Measurements from ENCODE around the gene BCL7A. TPM values are rescaled to one million over a fixed set of nuclear protein-coding genes. Genes with fewer than 3 reads are reported as not detected.
A peak's percentile ranks its signal among the peaks of the same experiment; 100 is the strongest.
"Not testable (repeated sequence)": the region's sequence is repeated elsewhere in the genome, so short reads cannot be mapped to it uniquely, and the experiment has no call there.

BCL7A gene
- total RNA-seq (2014; rRNA removed; shearing (Covaris generic)) = 3.9 and 4.0 TPM in 2 replicates

GRCh38 chr12:122021822-122022392, at the start of gene BCL7A:
Gene BCL7A, plus strand, starts transcription at chr12:122021884. Its CDS starts 208 bp downstream, at chr12:122022092.
- peak; percentile 57 for DNase-seq (ENCODE audit: low read depth)

GRCh38 chr12:121974026-121974985, 47.4 kb upstream of the BCL7A start:
- DNase-seq (ENCODE audit: low read depth) = no peak

- no peak for DNase-seq (ENCODE audit: low read depth)
Measured at GRCh38 chr12:121975021-121975420, 46.7 kb upstream of the BCL7A start.

- no peak for DNase-seq (ENCODE audit: low read depth)
Measured at GRCh38 chr12:121976950-121977349, 44.7 kb upstream of the BCL7A start.

GRCh38 chr12:121980191-121980891, 41.3 kb upstream of the BCL7A start:
- no peak for DNase-seq (ENCODE audit: low read depth)

- DNase-seq (ENCODE audit: low read depth) = no peak
Measured at GRCh38 chr12:121980892-121981272, 40.8 kb upstream of the BCL7A start.

- no peak for DNase-seq (ENCODE audit: low read depth)
Measured at GRCh38 chr12:121981456-121981855, 40.2 kb upstream of the BCL7A start.

- no peak for DNase-seq (ENCODE audit: low read depth)
Measured at GRCh38 chr12:121982950-121983349, 38.7 kb upstream of the BCL7A start.

GRCh38 chr12:121983536-121984210, 38.0 kb upstream of the BCL7A start:
- no peak for DNase-seq (ENCODE audit: low read depth)

- DNase-seq (ENCODE audit: low read depth) = no peak
Measured at GRCh38 chr12:121986489-121987245, 35.0 kb upstream of the BCL7A start.

- DNase-seq (ENCODE audit: low read depth) = not testable (repeated sequence)
Measured at GRCh38 chr12:121988519-121988918, 33.2 kb upstream of the BCL7A start.

GRCh38 chr12:121989276-121990113, 32.2 kb upstream of the BCL7A start:
- no peak for DNase-seq (ENCODE audit: low read depth)

GRCh38 chr12:121990114-121990647, 31.5 kb upstream of the BCL7A start:
- DNase-seq (ENCODE audit: low read depth) = no peak

- DNase-seq (ENCODE audit: low read depth) = no peak
Measured at GRCh38 chr12:121990692-121991603, 30.7 kb upstream of the BCL7A start.

GRCh38 chr12:121992059-121992879, 29.4 kb upstream of the BCL7A start:
- DNase-seq (ENCODE audit: low read depth) = peak; percentile 94

- DNase-seq (ENCODE audit: low read depth) = no peak
Measured at GRCh38 chr12:121996050-121996944, 25.4 kb upstream of the BCL7A start.
